Activated T-helper 1 cell treated with anti-CD3 and anti-CD28 coated beads, Interleukin-2, amount 50 U/mL, for 16 hours (primary cell): Measurements from ENCODE around the gene DACT3.

Experiments used
- DNase-seq, 2 donors: peaks; one replicate each; pipeline ENCODE4 v3.0.0-alpha.2; 2020; ENCODE audit warnings: low read depth in 1 of 2, low spot score in 1 of 2

The DACT3 gene

DNA sequence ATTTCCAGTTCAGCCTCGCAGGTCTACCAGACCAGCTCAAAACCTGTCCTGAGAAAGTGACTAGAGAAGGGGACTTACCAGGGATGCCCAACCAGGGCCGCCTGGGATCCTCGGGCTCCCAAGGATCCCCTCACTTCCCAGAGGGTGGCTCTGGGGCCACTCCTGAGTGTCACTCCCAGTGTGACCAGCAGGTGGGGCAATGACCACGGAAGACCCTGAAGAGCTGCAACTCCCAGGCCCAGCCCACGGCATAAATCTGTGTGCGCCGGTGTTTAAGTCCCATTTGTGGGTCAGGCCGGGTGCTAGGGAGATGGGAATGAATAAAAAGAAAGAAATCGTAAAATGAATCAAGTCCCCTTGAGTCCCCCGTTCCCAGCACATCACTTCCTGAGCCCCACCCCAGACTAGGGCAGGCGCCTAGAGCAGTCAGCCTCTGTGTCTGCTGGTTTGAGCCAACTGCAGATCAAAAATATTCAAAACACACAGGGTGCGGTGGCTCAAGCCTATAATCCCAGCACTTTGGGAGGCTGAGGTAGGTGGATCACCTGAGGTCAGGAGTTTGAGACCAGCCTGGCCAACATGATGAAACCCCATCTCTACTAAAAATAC is 46.8 kb downstream of the DACT3 start:
- DNase-seq: peak; percentile 68

DNA sequence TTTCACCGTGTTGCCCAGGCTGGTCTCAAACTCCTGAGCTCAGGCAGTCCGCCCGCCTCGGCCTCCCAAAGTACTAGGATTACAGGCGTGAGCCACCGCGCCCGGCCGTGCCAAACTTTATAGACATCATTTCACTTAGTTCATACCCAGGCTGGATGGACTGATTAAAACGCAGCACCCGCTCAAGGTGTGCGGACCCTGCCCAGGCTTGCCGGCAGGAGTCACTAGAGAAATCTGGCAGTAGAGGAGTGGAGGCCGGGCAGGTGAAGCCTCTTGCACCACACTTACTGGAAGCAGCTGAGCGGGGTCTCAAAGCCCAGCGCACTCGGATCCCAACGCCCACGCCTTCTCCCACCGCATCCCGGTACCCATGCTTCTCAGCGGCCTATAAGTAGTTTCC is 47.5 kb downstream of the DACT3 start:
- DNase-seq: no peak

GRCh38 chr19:46611776-46612175 is 49.2 kb downstream of the DACT3 start:
- no peak for DNase-seq

- DNase-seq: no peak
These were observed 49.9 kb downstream of the DACT3 start for GRCh38 chr19:46610851-46611770.

DNA sequence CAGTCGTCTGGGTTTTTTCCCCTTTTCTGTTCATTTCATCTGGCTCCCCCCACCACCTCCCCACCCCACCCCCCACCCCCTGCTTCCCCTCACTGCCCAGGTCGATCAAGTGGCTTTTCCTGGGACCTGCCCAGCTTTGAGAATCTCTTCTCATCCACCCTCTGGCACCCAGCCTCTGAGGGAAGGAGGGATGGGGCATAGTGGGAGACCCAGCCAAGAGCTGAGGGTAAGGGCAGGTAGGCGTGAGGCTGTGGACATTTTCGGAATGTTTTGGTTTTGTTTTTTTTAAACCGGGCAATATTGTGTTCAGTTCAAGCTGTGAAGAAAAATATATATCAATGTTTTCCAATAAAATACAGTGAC is 50.6 kb downstream of the DACT3 start:
- DNase-seq: no peak

- no peak for DNase-seq
These were observed 51.2 kb downstream of the DACT3 start for GRCh38 chr19:46609511-46610412.

DNA sequence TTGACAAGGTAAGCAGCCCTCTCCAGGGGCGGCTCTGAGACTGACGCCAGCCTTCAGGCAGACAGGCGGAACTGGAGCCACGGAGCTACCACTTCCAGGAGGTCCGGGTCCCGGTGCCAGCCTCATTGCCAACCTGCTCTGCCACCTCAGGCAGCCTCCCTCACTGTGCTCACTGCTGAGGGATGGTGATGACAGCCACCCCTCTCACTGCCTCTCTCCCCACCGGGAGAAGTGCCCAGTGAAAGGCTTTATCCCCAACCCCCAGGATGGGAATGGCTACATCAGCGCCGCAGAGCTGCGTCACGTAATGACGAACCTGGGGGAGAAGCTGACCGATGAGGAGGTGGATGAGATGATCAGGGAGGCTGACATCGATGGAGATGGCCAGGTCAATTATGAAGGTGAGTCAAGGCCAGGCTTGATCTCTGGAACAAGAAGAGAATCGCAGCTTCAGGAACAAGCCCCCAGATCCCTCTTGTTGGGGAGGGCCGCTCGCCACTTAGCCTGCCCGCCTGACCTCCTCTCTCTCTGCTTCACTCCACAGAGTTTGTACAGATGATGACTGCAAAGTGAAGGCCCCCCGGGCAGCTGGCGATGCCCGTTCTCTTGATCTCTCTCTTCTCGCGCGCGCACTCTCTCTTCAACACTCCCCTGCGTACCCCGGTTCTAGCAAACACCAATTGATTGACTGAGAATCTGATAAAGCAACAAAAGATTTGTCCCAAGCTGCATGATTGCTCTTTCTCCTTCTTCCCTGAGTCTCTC is 52.2 kb downstream of the DACT3 start:
- DNase-seq: no peak

- no peak for DNase-seq
These were observed 52.8 kb downstream of the DACT3 start for GRCh38 chr19:46608178-46608577.

DNA sequence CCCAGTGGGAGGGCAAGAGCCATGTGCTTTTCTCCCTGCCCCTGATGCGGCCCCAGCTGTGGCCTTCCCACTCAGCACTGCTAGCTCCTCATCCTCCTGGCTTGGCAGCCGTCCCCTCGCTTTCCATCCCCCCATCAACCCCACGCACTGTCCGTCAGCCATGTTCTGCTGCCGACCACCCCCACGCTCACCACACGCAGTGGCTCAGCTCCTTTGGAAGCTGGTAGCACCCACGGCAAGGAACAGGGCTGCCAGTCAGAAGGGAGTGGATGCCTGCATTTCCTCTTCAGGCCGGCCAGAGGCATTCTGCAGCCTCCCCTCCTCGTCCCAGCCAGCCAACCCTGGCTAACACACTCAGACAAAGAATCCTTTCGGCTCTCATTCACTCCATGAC is 53.5 kb downstream of the DACT3 start:
- no peak for DNase-seq

DNA sequence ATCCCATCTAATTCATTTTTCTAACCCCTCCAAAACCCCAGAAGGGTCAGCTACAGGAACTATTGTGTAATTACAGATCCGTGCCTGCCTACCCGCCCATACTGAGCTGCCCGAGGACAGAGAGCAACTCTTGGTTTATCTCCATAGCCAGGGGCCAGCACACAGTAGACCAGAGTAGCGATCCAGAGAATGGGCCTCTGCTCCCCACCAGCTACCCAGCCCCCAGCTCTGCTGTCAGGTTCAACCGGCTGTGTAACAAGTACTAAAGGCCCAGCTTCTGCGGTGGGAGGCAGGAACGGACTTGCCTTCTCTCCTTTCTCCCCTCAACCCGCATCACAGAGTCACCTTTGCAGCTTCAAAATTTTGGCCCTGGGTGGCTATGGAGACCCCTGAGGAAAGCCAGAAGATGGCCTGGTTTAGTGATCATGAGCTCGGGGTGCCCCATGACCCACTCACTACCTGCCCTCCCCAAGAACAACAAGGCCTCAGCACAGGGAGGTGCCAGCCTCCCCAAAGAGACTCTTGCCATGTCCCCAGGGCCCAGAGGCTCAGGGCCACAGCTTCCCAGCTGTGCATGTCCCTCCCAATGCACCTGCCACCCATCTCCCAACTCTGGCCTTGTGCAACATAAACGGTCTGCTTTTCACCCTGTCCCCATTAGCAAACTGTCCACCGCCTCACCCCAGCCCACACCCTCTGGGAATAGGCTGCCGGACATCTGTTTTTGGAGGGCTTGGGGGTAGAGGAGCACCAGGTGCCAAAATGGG is 54.1 kb downstream of the DACT3 start:
- no peak for DNase-seq

DNA sequence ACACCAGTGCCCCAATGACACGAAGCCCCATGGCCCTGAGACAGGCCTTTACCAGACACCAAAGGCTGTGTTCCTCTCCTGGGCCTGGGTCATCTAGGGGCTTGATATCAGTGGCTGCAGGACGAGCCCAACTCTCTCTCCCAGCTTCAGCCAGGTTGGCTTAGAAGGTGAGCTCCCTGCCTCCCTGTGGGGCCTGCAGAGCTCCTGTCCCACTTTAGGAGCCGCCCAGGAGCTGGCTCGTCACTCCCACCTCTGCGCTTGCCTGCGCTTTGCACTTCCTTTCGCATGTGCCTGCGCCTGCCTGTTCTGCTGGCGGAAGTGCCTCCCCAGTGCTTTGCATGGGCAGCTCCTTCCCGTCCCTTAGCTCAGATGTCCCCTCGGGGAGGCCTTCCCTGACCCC is 55.0 kb downstream of the DACT3 start:
- no peak for DNase-seq

DNA sequence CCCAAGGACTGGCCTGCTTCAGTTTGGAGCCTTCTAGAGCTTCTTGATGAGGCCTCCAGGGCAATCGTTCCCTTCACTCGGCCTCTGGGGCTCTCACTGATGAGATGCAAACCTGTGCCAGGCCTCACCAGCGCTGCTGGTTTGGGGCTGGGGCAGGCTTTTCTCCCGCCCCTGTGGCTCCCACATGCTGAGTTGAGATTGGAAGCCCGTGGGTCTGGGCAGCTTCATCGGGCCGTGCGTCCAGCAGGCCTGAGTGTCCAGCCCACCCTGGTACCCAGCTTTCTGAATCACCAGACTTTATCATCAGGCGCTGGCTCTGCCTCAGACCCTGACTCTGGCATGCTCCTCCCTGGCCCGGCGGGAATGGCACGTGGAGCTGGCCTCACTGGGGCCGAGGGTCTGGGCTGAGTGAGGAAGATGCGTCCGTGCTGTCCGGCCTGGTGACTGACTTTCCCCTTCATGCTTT is 55.6 kb downstream of the DACT3 start:
- DNase-seq: no peak

DNA sequence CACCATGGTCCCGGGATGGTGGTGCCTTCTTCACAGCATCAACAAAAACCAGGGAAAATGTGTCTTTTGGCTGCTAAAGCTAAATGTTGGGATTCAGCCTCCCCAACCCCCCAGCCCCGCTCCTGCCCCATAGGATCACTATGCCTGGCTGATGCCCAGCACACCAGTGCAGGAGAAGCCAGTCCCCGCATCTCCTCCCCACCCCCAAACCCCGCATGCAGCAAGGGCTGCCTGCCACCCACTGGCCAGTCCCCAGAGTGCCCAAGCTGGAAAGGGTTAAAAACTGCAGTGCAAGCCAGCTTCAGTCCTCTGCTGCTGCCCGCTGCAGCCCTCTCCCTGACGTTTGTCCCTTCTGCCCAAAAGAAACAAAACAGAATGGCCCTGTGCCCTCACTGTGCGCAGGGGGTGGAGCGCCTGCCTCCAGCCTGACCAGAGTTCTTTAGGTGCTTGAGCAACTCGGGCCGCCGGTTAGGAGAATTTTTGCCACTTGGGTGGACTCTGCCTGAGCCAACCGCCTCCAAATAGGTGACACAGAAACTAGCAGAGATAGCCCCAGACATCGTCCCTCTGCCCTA is 56.1 kb downstream of the DACT3 start:
- DNase-seq: no peak

DNA sequence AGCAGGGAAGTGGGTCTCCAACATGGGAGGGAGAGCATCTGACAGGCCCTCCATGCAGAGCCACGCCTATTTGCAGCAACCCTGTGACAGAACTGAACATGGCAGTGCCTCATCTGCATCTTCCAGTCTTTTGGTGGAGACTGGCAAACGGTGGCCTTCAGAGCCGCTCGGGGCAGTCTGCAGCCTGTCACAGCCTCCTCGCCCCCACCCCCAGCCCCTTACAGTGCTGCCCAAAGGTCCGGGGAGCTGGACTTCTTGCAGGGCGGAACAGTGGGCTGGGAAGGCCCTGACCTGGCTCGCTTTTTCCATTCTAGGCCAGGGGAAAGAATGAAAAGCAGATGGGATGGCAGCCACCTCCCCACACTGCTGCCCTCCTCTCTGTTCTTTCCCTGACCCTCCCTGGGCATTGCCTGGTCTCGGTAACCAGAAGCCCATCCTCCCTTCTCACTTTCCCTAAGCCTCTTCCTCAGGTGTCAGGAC is 57.2 kb downstream of the DACT3 start:
- no peak for DNase-seq

DNA sequence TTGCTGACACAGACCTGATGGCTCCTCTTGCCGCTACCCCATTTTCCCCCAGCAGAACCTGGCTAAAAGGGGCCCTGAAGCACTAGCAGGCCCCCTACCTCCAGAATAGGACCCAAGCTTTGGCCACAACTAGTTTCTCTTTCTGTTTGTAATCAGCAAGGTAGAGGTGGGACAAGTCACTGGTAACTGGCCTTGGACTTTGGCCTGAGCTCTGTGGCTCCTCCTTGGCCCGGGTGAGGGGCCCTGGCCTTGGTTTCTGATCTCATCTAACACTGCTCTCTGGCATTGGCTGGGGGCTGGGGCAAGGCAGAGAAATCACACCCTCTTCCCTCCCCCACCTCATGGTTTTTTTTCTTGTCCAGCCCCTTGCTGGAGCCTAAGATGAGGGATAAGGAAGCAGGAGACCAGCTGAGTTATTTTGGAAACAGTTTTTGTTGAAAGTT is 57.8 kb downstream of the DACT3 start:
- DNase-seq: no peak

- no peak for DNase-seq
These were observed 58.4 kb downstream of the DACT3 start for GRCh38 chr19:46602392-46603194.

DNA sequence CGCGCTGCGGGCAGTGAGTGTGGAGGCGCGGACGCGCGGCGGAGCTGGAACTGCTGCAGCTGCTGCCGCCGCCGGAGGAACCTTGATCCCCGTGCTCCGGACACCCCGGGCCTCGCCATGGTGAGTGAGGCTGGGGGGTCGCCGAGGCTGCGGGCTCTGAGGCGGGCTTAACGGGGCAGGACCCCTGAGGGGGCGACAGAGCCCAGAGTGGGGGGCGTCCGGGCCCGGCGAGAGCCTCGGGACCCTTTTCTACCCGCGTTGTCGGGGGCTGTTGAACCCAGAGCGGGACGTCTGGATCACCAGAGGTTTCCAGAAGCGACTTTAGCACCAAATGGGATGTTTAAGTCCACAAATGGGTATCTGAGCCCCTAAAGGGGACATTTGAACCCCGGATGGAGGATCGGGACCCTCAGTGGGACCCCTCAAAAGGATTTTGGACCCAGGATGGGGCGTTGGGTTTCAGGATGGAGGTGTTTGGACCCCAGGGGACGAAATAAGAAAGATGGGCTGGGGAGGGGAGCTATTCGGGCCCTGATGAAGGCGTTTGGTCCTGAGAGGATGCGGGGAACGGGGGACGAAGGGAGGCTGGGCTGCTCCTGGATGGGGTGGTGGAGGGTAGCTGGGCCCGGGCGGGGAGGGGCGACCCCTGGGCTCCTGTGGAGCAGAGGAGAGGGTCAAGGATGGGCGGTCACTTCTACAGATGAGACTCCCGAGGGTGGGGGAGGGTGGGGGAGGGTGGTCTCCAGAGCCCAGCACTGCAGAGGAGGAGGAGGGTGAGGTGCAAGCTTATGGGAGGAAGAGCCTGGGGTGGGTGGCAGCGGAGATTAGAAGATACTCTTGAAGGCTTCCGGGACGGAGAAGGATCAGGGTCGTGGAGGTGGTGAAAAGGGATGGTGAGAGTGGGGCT is 59.4 kb downstream of the DACT3 start, which contains the start of gene CALM3:
Gene CALM3, plus strand, starts transcription at position 13 of the 907 bp plus-strand sequence. Its CDS starts 105 bp downstream, at position 118.
- no peak for DNase-seq
